Lower leg skin (tissue), 4 donors: ENCODE results near the gene AGO1. TPM values are rescaled to one million over a fixed set of nuclear protein-coding genes. Genes with fewer than 3 reads are reported as not detected.

Source experiments
- DNase-seq, 2 donors: peaks; one replicate each; pipeline ENCODE4 v3.0.0-alpha.2; 2019; ENCODE audit warnings: low spot score in 2 of 2
- H3K4me3 ChIP-seq: fragments of 200-600 bp; sonication (generic); 2 replicates; pipeline ENCODE4 v1.5.1; 2017; ENCODE audit warnings: mild to moderate bottlenecking, low read depth; ENCODE audit not compliant: poor library complexity, severe bottlenecking
- CTCF ChIP-seq, 3 donors: fragments of 450-650 bp; IDR thresholded peaks; one replicate each; pipeline ENCODE4 v1.5.1; 2016; ENCODE audit warnings: antibody characterized with exemption in 3 of 3, mild to moderate bottlenecking in 3 of 3, moderate library complexity in 2 of 3
- POLR2A ChIP-seq, 2 donors: fragments of 450-650 bp; IDR thresholded peaks; one replicate each; pipeline ENCODE4 v1.6.1; 2016 to 2017; ENCODE audit warnings: antibody characterized with exemption in 2 of 2, mild to moderate bottlenecking in 1 of 2, moderate library complexity in 1 of 2
- WGBS, 2 donors: methylation state at CpG; one replicate each; pipeline ENCODE4 v1.1.5; 2018; 5-methylcytosine and 5-hydroxymethylcytosine counted together
- intact Hi-C: fragments of 100-400 bp; cut with DNase I; formaldehyde crosslinking; loops from one replicate; pipeline ENCODE4 v1.15.0; 2023; ENCODE audit warnings: low total_unique reads
- total RNA-seq, 4 donors: library from RNA; depleted of rRNA; stranded (reverse); fragments of >200 nt; gene quantifications; one replicate each; pipeline ENCODE4 v1.1.0, GENCODE V29; 2016

Gene AGO1
- total RNA-seq, 4 donors from 2014 or later: 18.2 to 29.5 (median 22.5) TPM

- DNase-seq: no peak
- TF ChIP-seq POLR2A (IDR thresholded peaks at IDR 0.05) (no peak), CTCF (IDR thresholded peaks at IDR 0.05) (no peak)
- WGBS, 2 donors: 73 to 77% methylated on average over 2 of the region's 2 CpGs
These were observed 32.7 kb downstream of the AGO1 start for GRCh38 chr1:35915693-35916092.

GRCh38 chr1:35923791-35924221, 40.8 kb downstream of the AGO1 start:
- TF ChIP-seq POLR2A (IDR thresholded peaks at IDR 0.05): no peak
- intact Hi-C loops: no loop called here
- no peak overlapping the region for H3K4me3 ChIP-seq
- DNase-seq: no peak

More at GRCh38 chr1:35915693-35916092, 32.7 kb downstream of the AGO1 start:
- H3K4me3 ChIP-seq: no peak overlapping the region
- intact Hi-C loops: no loop called here

GRCh38 chr1:35924838-35925237, 41.8 kb downstream of the AGO1 start:
- WGBS, 2 donors: 83% methylated on average over 1 of the region's 1 CpG

GRCh38 chr1:35925741-35926140, 42.7 kb downstream of the AGO1 start:
- TF ChIP-seq CTCF (IDR thresholded peaks at IDR 0.05) (no peak), POLR2A (IDR thresholded peaks at IDR 0.05) (no peak)
- H3K4me3 ChIP-seq: no peak overlapping the region
- DNase-seq: no peak
- intact Hi-C loops: no loop called here
- 60 to 62% methylated on average over 4 of the region's 4 CpGs for WGBS, 2 donors

More at GRCh38 chr1:35924838-35925237, 41.8 kb downstream of the AGO1 start:
- no peak overlapping the region for H3K4me3 ChIP-seq
- intact Hi-C loops: no loop called here
- TF ChIP-seq POLR2A (IDR thresholded peaks at IDR 0.05) (no peak), CTCF (IDR thresholded peaks at IDR 0.05) (no peak)
- no peak for DNase-seq

GRCh38 chr1:35927472-35927871, 44.5 kb downstream of the AGO1 start:
- intact Hi-C loops: no loop called here
- H3K4me3 ChIP-seq: no peak overlapping the region
- DNase-seq: no peak
- TF ChIP-seq CTCF (IDR thresholded peaks at IDR 0.05): no peak
- no peak for TF ChIP-seq POLR2A (IDR thresholded peaks at IDR 0.05)
- 67 to 73% methylated on average over 3 of the region's 3 CpGs for WGBS, 2 donors

- peak overlapping the region; percentile 93 for H3K4me3 ChIP-seq
- intact Hi-C loops: no loop called here
- TF ChIP-seq POLR2A (IDR thresholded peaks at IDR 0.05) (no peak), CTCF (IDR thresholded peaks at IDR 0.05) (no peak)
- peak in 1 of 2 donors; percentile 48 for DNase-seq
- WGBS, 2 donors: 1 to 2% methylated on average over 15 of the region's 15 CpGs
These were observed 47.0 kb downstream of the AGO1 start for GRCh38 chr1:35929730-35930592.
